ENCODE measurements around the gene IRGM.

IRGM gene

GRCh38 chr5:150895431-150896428, 49.4 kb downstream of the IRGM start:
- no peak for DNase-seq

Data from C1 segment of cervical spinal cord (tissue), 14 donors.